ENCODE measurements around the gene PAX5.

GRCh38 chr9:36840898-36841536, 193.1 kb downstream of the PAX5 start:
- TF ChIP-seq CTCF (IDR thresholded peaks at IDR 0.05) (no peak), POLR2A (IDR thresholded peaks at IDR 0.05) (no peak), EP300 (IDR thresholded peaks at IDR 0.05) (no peak)

All from ovary (tissue), 3 donors.